GM18499 (cell line): Measurements from ENCODE around the gene ETNPPL.
"Not testable (repeated sequence)": the region's sequence is repeated elsewhere in the genome, so short reads cannot be mapped to it uniquely, and the experiment has no call there.

ENCODE experiments used
- ATAC-seq: cut with Tn5 transposase; IDR thresholded peaks from one replicate; pipeline ENCODE4 v1.9.1; 2021; ENCODE audit warnings: moderate number of reproducible peaks; ENCODE audit not compliant: insufficient read depth, unreplicated experiment

ETNPPL gene

DNA sequence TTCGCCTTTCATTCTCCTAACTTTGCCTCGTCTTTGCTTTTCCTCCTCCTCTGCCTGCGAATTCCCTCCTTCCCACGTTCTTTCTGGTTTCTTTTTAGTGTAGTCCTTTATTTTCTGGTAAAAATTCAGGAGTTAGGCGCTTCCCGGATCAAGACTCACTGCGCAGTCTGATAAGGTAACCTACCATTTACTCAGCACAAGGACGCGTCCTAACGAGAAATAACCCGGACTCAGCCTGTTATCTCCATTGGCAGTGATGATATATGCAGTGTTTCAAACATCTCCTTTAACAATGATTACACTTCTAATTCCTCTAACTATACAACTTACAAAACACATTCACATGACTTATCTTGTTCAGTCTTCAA, 357 bp upstream of the ETNPPL start:
- no peak for ATAC-seq

DNA sequence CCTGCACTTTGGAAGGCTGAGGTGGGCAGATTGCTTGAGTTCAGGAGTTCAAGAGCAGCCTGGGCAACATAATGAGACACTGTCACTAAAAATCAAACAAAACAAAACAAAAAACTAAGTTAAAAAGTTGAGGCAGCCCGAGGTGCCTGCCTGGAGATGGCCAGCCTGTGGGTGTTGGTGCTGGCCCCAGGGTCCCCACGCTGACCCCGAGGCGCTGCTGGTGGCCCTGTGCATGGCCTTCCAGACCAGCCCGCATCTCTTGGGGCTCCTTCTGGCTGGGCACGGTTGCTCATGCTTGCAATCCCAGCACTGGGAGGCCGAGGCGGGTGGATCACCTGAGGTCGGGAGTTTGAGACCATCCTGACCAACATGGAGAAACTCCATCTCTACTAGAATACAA, 4.4 kb downstream of the ETNPPL start:
- ATAC-seq = no peak

DNA sequence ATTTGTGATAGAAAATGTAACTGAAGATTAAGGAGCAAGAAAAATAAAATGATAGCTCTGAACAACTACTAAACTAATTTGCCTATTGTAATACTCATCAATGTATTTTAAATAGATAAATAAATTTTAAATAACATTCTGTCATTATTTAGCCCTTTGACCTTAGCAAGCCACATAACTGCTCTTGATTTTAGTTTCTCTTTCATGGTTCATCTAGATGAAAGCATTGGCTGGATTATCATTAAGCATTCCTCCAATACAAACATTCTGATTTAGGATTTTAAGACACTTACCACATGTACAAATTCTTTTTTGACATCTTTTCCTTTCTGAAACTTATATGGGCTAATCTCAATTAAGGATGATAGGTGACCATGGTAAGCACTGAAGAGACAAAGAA, 8.5 kb downstream of the ETNPPL start:
- no peak for ATAC-seq

DNA sequence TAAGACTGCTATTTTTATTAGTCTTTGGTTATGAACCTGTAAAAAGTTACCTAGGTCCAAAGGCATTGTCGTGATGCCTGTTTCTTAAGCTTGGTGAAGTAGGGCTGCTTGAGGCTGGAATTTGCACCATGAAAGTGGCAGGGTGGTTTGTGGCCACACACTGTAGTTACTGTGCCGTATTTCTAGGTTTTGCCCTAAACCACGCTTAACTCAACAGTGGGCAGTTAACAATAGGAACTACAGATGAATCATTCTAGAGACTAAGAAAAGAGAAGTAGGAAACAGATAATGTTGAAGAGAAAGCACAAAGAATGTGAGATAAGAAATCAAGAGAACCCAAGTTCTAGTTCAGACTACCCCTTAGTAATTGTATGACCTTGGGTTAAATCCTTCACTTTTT, 11.5 kb downstream of the ETNPPL start:
- ATAC-seq = peak; percentile 65

GRCh38 chr4:108749119-108749518, 13.7 kb downstream of the ETNPPL start:
- no peak for ATAC-seq

DNA sequence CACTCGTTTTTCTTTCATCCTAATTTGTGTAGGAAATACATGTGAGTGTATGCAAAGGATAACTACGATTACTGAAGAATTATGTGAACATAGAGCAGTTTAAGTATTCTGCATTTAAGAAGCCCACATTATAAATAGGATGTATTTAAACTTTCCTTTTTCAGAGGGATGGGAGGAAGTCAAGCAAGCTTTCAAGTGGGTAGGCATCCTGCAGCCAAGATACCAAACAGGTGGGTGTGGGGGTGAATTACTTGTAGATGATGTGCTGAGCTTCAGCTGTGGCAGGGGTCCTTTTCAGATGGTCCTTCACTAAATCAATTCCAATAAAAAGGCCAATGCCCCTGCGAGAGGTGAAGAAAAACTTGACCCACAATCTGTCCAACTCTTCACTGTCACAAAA, 16.3 kb downstream of the ETNPPL start:
- no peak for ATAC-seq

DNA sequence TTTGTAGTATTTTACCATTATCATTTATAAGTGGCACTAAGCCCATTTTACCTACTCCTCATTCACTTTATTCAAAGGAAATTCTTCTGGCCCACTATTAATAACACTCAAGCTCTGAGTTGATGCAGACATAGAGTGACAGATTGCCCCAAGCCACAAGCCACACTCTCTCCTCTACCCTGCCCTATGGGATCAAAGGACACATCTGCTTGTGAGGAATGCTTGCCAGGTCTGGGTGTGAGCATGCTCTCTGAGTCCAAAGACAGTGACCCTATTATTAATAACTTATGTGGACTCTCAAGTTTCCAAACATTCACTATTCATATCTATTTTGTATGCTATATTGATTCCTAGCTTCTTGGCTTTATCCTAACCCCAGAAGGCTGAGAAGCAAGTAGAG, 18.5 kb downstream of the ETNPPL start:
- ATAC-seq = no peak

GRCh38 chr4:108742451-108743420, 20.1 kb downstream of the ETNPPL start:
- no peak for ATAC-seq

GRCh38 chr4:108738003-108738706, 24.7 kb downstream of the ETNPPL start:
- no peak for ATAC-seq

DNA sequence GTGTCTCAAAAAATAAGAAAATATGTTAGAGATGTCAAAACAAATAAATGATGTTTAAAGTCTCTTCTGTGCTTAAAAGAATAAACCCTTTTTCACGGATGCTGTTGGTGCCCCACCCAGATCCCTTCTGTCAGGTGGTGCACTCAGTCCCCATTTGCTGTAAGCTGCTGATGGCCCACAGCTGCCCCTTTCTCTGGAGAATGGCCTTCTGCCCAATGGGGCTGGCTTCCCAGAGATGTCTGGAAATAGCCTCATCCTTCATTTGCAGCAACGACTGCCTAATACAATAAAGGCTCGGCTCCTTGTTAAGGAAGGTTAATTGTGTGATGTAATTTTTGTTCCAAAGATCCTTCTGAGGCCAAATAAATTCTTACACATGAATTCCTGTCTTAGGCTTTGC, 31.8 kb downstream of the ETNPPL start:
- no peak for ATAC-seq

GRCh38 chr4:108730579-108730978, 32.3 kb downstream of the ETNPPL start:
- no peak for ATAC-seq

DNA sequence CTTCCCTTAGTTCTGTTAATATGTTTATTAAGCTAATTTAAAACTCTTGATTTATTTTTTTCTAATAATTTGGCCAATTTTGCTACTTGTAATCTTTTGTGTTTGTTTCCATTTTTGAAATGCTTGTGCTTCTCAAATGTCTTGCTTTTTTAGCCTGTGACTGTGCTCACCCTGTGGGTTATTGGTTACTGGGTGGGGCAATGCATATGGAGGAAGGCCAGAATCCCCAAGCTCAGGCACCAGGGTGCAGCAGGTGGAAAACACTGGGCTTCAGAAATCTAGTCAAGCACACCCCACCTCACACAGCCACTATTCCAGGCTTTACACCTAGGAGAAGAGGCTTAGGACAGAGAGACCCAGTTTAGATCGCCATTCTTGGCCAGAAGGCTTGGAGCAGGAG, 33.1 kb downstream of the ETNPPL start:
- no peak for ATAC-seq

GRCh38 chr4:108725457-108725856, 37.4 kb downstream of the ETNPPL start:
- no peak for ATAC-seq

- ATAC-seq = no peak
These were observed 45.5 kb downstream of the ETNPPL start for GRCh38 chr4:108717386-108717785.

DNA sequence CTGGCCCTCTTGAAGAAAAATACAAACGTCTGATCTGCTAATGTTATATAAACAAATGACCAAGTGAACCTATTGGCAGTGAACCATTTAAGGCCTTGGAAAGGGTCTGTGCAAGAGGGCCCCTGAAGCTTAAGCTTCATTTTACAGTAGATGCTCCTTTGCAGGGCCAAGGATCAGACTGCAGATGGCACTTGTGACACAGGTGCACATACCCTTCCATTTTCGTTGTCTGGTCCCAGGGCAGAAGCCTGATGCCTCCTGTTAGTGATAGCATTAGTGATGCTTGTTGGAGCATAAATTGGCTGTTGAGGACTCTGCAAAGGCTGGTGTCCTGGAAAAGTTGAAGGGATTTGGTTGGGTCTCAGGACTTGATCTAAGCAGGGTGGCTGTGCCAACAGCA, 46.5 kb downstream of the ETNPPL start:
- ATAC-seq = no peak

GRCh38 chr4:108714880-108715279, 48.0 kb downstream of the ETNPPL start:
- ATAC-seq = no peak

DNA sequence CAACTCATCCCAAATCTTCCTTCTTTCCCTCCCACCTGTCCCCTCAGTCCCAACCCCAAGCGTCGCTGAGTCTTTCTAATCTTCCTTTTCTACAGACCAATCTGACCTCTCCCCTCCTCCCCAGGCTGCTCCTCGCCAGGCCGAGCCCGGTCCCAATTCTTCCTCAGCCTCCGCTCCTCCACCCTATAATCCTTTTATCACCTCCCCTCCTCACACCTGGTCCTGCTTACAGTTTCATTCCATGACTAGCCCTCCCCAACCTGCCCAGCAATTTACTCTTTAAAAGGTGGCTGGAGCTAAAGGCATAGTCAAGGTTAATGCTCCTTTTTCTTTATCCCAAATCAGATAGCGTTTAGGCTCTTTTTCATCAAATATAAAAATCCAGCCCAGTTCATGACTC, 52.3 kb downstream of the ETNPPL start:
- ATAC-seq = not testable (repeated sequence)

DNA sequence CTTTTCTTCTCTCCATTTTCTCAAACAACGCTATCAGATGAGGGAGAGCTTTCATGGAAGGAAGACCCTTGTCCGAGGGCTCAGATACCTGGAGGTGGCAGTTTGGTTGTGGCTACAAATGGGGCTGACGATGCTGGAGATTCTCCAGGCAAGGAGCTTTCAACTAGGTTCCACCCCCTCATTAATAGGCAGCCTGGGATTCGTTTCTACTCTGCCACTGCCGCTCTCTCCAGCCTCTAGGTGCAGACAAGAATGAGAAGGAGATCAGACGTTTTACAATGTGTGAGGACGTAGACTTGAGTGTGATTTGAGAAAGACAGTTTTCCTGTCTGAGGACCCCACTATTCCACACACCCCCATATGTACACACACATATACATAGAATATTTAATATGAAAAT, 53.1 kb downstream of the ETNPPL start:
- no peak for ATAC-seq

- no peak for ATAC-seq
These were observed 53.6 kb downstream of the ETNPPL start for GRCh38 chr4:108709234-108709633.

- ATAC-seq = no peak
These were observed 56.6 kb downstream of the ETNPPL start for GRCh38 chr4:108706289-108706688.

DNA sequence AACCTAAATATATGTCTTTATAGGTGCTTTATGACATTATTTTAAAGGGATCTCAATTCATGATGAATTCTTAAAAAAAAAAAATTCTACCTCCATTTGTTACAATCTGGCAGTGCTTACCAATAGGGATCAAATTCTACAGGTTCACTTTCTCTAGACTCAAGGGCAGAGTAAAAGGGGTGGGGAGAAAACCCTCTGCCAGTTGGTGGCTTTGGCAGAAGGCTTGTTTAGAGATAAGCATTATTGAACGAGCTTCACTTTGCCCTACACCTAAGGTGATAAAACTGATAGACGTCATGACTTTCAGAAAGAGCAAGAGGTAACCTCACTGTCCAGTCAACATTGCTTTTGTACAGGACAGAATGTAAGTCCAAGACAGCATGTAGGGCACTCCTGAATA, 58.9 kb downstream of the ETNPPL start:
- no peak for ATAC-seq

DNA sequence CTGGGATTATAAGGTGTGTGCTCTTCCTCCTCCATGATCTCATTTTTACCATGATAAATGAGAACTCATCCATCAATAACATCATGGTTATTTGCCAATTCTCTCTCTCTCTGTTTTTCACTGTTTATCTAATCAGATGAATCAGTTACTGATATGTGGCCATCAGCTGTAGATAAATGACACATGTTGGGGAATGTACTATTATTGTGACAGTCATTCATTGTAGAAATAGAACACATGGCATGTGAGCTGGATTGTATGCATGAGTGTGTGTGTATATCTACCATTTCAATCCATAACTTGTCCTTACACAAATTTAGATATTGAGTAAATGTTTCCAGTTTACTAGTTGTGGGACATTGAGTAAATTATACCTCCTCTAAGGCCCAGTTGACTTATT, 59.5 kb downstream of the ETNPPL start:
- ATAC-seq = no peak
